ENCODE data around the gene RANBP9. TPM values are rescaled to one million over a fixed set of nuclear protein-coding genes. Genes with fewer than 3 reads are reported as not detected.
A peak's percentile ranks its signal among the peaks of the same experiment; 100 is the strongest.

Gene RANBP9
- total and polyA plus RNA-seq, 2 experiments from 2014 or later, result 32.3 to 42.4 TPM

- DNase-seq (ENCODE audit: low read depth in 1 of 2, low spot score in 1 of 2), result no peak
- Histone ChIP-seq H3K27ac (no peak overlapping the region), H3K36me3 (no peaks in the 10 kb centered on the region), H3K4me1 (ENCODE audit: low read depth) (peaks cover 15% of the 10 kb centered on the region), H3K27me3 (no peaks in the 10 kb centered on the region), H3K4me3 (no peak overlapping the region), H3K9me3 (ENCODE audit: low read depth) (no peaks in the 10 kb centered on the region)
- no peak for TF ChIP-seq CTCF (IDR thresholded peaks at IDR 0.05; ENCODE audit: low read depth, low read length)
These were observed 135.6 kb downstream of the RANBP9 start for GRCh38 chr6:13576017-13576416.

DNA sequence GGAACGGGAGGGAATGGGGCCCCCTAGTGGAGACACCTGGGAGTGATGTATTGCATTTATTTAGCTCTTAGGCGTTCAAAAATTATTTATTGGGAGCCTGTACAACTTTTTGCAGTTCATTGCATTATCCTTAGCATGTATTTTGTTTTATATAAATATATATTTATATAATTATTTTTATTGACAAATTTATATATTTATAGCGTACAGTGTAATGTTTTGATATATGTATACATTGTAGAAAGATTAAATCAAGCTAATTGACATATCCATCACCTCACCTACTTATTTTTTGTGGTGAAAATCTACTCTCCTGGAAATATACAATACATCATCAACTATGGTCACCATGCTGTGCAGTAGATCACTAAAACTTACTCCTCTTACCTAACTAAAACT, 136.3 kb downstream of the RANBP9 start:
- H3K4me1 ChIP-seq (ENCODE audit: low read depth), result peaks cover 15% of the 10 kb centered on the region
- no peaks in the 10 kb centered on the region for H3K27me3 ChIP-seq
- no peaks in the 10 kb centered on the region for H3K36me3 ChIP-seq
- H3K9me3 ChIP-seq (ENCODE audit: low read depth), result no peaks in the 10 kb centered on the region
- peak overlapping the region; percentile 61 for H3K4me3 ChIP-seq
- no peak for DNase-seq (ENCODE audit: low read depth in 1 of 2, low spot score in 1 of 2)
- no peak for TF ChIP-seq CTCF (IDR thresholded peaks at IDR 0.05; ENCODE audit: low read depth, low read length)
- peak overlapping the region; percentile 56 for H3K27ac ChIP-seq

DNA sequence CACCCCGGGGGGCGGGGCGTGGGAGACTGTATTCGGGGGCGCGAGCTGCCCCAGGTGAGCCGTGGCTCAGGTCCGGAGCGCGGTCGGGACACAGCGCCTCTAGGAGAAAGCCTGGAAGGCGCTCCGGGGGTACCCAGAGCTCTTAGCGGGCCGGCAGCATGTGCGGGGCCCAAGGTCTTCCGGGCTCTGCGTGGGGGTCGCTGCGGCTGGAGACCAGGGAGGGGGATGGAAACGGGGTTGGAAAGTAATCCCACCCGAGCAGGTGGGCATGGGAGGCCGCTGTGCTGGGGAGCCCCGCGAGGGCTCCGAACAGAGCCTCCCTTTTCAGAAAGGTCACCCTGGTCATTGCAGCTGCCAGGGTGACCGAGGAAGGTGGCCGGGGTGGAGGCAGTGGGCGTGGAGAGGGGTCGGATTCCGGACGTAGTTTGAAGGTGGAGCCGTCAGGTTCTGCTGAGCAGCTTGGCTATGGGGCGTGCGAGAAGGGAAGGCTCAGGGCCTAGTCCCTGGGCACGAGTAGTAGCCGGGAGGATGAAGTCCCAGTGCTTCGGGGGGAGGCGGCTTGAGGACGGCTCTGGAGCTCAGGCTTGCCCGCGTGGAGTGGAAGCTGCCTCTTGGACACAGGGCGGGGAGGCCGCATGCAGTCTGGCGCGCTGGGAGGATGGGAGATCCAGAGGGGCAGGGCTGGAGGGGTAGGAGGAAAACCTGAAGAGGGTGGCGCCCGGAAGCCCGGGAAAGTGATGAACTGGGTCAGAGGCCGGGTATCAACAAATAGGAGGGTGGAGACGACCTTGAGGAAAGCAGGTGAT, 136.9 kb downstream of the RANBP9 start, which contains the start of gene SIRT5:
SIRT5 (plus strand) TSS at position 31 of the 806 bp plus-strand sequence. CDS start 9,510 bp downstream, outside the sequence.
- peak within 1 kb of the TSS; percentile 91 for H3K27ac ChIP-seq
- TF ChIP-seq CTCF (IDR thresholded peaks at IDR 0.05; ENCODE audit: low read depth, low read length), result peak; percentile 71

DNA sequence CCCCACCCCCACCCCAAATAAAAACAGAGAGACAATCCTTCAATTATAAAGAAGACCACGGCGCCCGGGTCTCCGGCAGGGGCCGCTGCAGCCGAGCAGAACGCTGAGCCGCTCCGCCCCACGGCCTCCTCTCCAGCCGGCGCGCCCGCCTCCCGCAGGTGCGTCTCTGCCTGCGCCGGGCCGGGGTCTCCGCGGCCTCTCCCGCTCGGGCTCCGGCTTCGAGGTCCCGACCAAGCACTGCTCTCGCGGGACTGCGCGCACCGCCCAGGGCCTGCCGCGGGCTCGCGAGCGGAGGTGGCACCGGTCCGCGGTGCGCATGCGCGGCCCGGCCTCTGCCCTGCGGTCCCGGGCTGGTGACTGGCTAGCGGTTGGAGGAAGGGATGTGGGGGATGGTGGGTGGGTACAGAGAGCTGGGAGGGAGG, 137.5 kb downstream of the RANBP9 start:
- H3K36me3 ChIP-seq, result no peaks in the 10 kb centered on the region
- peak; percentile 94 to 96 for DNase-seq (ENCODE audit: low read depth in 1 of 2, low spot score in 1 of 2)
- H3K4me3 ChIP-seq, result peak overlapping the region; percentile 61
- TF ChIP-seq CTCF (IDR thresholded peaks at IDR 0.05; ENCODE audit: low read depth, low read length), result peak; percentile 47
- H3K27me3 ChIP-seq, result no peaks in the 10 kb centered on the region
- peaks cover 10% of the 10 kb centered on the region for H3K4me1 ChIP-seq (ENCODE audit: low read depth)
- no peaks in the 10 kb centered on the region for H3K9me3 ChIP-seq (ENCODE audit: low read depth)
- peak overlapping the region; percentile 91 for H3K27ac ChIP-seq

More for the DNA sequence above, 136.9 kb downstream of the RANBP9 start, which contains the start of gene SIRT5:
- Histone ChIP-seq H3K4me3 (peak within 1 kb of the TSS; percentile 61), H3K4me1 (ENCODE audit: low read depth) (peaks cover 15% of the 10 kb centered on the region), H3K27me3 (no peaks in the 10 kb centered on the region), H3K9me3 (ENCODE audit: low read depth) (no peaks in the 10 kb centered on the region), H3K36me3 (no peaks in the 10 kb centered on the region)
- peak; percentile 86 to 87 for DNase-seq (ENCODE audit: low read depth in 1 of 2, low spot score in 1 of 2)

DNA sequence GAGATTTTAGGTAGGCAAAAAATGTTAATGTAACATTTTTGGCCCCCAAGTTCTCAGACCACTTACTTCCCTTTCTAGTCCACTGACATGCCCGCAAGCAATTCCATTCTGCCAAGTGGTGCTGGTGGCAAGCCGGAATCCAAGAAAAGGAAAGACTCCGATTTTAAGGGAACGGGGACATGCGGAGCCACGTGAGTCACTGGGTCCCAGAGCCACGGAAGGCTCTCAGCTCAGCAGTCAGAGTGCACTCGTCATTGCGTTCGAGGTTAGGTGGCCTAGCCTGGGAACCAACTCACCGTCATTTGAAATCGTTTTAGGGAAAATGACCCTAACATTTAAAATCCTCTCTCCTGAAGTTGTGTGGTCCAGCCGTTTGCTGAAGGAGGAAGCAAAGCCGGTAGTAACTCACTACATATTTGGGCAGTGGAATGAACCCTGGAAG, 137.9 kb downstream of the RANBP9 start:
- H3K27ac ChIP-seq, result peak overlapping the region; percentile 91
- peak; percentile 3 to 38 for DNase-seq (ENCODE audit: low read depth in 1 of 2, low spot score in 1 of 2)

More for the DNA sequence above, 137.9 kb downstream of the RANBP9 start:
- Histone ChIP-seq H3K27me3 (no peaks in the 10 kb centered on the region), H3K4me1 (ENCODE audit: low read depth) (peaks cover 5% of the 10 kb centered on the region), H3K9me3 (ENCODE audit: low read depth) (no peaks in the 10 kb centered on the region), H3K36me3 (no peaks in the 10 kb centered on the region), H3K4me3 (peak overlapping the region; percentile 61)
- no peak for TF ChIP-seq CTCF (IDR thresholded peaks at IDR 0.05; ENCODE audit: low read depth, low read length)
